CD1c-positive myeloid dendritic cell (primary cell): ENCODE measurements around the gene RAB18.
"Not testable (repeated sequence)": the region's sequence is repeated elsewhere in the genome, so short reads cannot be mapped to it uniquely, and the experiment has no call there.

Experiments used
- DNase-seq: peaks from one replicate; pipeline ENCODE4 v3.0.0-alpha.2; 2016; ENCODE audit errors: extremely low spot score

The RAB18 gene

DNA sequence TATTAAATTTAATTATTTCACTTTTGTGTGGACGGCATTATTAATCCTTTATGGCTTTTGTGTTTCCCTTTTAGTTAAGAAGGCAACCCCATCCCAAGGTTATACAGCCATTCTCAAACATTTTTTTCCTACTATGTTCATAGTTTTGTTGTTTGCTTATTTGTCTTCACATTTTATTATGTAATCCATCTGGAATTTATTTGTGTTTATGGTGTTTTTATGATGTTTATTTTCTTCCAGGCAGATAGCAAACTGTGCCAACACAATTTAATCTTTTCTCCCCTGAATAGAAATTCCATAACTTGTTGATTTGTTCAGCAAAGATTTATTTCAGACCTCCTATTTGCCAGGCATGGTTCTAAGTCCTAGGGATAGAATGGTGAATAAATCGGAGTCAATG, 42.9 kb downstream of the RAB18 start:
- no peak for DNase-seq

GRCh38 chr10:27547482-27547881, 43.4 kb downstream of the RAB18 start:
- no peak for DNase-seq

GRCh38 chr10:27550823-27551222, 46.7 kb downstream of the RAB18 start:
- no peak for DNase-seq

DNA sequence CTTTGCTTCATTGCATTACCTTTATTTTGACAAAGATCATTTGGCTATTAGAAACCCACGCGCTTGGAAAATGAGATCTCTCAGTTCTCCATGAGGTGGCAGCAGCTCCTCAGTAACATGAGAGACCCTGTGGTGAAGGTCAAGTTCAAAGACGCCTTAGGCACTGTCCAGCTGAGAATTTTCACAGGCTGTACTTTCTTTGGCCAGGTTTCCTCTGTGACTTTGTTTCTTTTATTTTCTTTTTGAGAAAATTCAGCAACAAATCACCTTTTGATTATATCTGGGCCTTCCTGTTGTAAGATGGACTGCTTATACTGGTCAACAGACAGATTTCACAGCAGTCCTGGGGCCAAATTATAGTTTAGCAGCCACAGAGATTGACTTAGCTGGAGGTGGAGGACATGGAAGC, 54.5 kb downstream of the RAB18 start:
- peak; percentile 69 for DNase-seq

DNA sequence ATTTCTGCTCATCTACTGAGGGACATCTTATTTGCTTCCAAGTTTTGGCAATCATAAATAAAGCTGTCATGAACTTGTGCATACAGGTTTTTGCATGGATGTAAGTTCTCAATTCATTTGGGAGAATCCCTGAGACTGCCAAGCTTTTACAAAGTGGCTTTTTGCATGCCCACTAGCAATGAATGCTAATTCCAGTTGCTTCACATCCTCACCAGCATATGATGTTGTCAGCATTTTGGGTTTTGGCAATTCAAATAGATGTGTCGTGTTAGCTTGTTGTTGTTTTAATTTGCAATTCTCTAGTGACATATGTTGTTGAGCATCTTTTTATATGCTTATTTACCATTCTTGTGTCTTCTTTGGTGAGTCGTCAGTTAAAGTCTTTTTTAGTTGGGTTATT, 57.2 kb downstream of the RAB18 start:
- no peak for DNase-seq

DNA sequence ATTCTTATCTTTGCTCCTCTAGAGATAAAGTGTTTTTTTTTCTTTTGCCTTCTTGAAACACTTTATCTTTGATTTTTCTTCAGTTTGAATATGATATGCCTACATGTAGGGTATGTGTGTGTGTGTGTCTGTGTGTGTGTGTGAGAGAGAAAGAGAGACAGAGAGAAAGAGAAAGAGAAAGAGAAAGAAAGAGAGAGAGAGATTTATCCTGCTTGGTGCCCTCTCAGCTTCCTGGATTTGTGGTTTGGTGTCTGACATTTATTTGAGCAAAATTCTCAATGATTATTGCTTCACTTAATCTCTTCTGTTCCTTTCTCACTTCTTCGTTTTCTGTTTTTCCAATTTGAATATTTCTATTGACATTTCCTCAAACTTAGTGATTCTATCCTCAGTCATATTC, 60.3 kb downstream of the RAB18 start:
- no peak for DNase-seq

DNA sequence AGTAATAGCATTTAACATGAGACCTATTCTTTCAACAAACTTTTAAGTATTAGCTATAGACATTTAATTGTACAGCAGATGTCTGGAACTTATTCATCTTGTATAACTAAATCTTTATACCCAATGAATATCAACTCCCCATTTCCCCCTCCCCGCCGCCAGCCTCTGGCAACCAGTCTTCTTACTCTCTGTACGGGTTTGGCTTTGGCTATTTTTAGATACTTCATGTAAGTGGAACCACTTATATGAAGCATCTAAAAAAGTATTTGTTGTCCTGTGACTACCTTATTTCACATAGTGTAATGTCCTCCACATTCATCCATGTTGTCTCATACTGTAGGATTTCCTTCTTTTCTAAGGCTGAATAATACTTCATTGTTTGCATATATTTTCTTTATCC, 60.8 kb downstream of the RAB18 start:
- no peak for DNase-seq

DNA sequence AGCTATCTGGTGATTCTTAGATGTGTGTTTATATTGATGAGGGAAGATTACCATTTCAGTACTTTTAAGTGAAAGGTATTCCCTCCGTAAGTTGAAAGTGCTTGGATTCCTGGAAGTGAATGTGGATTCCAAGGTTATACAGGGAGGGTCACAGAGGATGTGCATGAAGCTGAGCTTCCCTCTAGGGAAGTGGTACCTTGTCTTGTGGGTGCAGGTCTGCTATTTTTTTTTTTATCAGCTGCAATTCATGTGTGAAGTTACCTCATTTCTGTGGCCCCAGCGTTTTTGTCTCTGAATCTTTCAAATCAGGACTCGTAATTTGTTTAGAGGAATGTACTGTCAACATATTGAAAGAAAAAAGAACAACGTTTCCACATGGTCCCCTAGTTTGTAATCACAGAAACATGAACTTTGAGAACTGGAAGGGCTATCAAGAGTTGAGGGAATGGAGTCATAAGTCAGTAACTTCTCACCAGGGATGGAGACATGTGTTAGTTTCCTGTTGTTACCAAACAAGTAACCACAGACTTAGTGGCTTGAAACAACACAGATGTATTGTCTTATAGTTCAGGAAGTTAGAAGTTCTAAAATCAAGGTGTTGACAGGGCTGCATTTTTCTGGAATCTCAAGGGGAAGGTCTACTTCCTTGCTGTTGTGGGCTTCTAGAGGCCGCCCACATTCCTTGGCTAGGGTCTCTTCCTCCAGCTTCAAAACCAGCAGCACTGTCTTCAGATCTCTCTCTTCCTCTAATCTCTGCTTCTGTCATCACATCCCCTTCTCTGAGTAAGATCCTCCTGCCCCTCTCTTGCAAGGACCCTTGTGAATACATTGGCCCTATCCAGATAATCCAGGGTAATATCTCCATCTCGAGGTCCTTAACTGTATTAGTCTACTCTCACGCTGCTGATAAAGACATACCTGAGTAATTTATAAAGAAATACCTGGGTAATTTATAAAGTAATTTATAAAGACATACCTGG, 64.4 kb downstream of the RAB18 start:
- DNase-seq = no peak

DNA sequence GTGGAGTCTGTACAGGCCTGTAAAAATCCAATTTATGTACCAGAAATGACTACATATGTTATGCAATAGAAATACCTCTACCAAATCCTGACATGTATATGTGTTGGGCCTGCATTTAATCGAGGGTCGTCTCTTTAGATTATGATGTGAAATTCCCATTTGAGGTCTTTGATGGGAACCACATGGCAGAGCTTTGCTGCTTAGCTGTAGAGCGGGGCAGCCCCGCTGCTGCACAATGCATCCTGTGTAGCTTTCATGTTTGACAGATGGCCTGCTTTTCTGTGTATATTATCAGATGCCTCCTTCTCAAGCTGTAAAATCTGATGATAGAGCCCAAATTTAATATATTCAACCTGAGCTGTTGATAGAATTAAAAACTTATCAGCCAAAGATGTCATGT, 65.8 kb downstream of the RAB18 start:
- DNase-seq = no peak

GRCh38 chr10:27577038-27577437, 72.9 kb downstream of the RAB18 start:
- DNase-seq = not testable (repeated sequence)

- DNase-seq = no peak
Measured at GRCh38 chr10:27578316-27578715, 74.2 kb downstream of the RAB18 start.

- no peak for DNase-seq
Measured at GRCh38 chr10:27581225-27581624, 77.1 kb downstream of the RAB18 start.

GRCh38 chr10:27584302-27584701, 80.2 kb downstream of the RAB18 start:
- no peak for DNase-seq
